GM18909 (cell line): ENCODE data around the gene ACSM2B.
"Not testable (repeated sequence)": the region's sequence is repeated elsewhere in the genome, so short reads cannot be mapped to it uniquely, and the experiment has no call there.

Experiments used
- ATAC-seq: cut with Tn5 transposase; IDR thresholded peaks from one replicate; pipeline ENCODE4 v1.9.1; 2021; ENCODE audit warnings: mild to moderate bottlenecking; ENCODE audit not compliant: unreplicated experiment, poor library complexity

ACSM2B gene

GRCh38 chr16:20538181-20538580 is 38.0 kb downstream of the ACSM2B start:
- no peak for ATAC-seq

- ATAC-seq, result not testable (repeated sequence)
Measured at GRCh38 chr16:20536669-20537068, 39.5 kb downstream of the ACSM2B start.

GRCh38 chr16:20532284-20532792 is 43.8 kb downstream of the ACSM2B start:
- not testable (repeated sequence) for ATAC-seq

GRCh38 chr16:20531795-20532194 is 44.4 kb downstream of the ACSM2B start:
- not testable (repeated sequence) for ATAC-seq

GRCh38 chr16:20520103-20520502 is 56.1 kb downstream of the ACSM2B start:
- no peak for ATAC-seq

GRCh38 chr16:20519231-20519630 is 56.9 kb downstream of the ACSM2B start:
- no peak for ATAC-seq

GRCh38 chr16:20517149-20517548 is 59.0 kb downstream of the ACSM2B start:
- no peak for ATAC-seq

GRCh38 chr16:20515688-20516090 is 60.5 kb downstream of the ACSM2B start:
- no peak for ATAC-seq

- no peak for ATAC-seq
Measured at GRCh38 chr16:20510323-20510722, 65.8 kb downstream of the ACSM2B start.

- no peak for ATAC-seq
Measured at GRCh38 chr16:20507280-20507679, 68.9 kb downstream of the ACSM2B start.

- no peak for ATAC-seq
Measured at GRCh38 chr16:20504418-20504817, 71.7 kb downstream of the ACSM2B start.

- not testable (repeated sequence) for ATAC-seq
Measured at GRCh38 chr16:20491448-20491847, 84.7 kb downstream of the ACSM2B start.

GRCh38 chr16:20490994-20491393 is 85.2 kb downstream of the ACSM2B start:
- ATAC-seq, result not testable (repeated sequence)
